Measurements from ENCODE around the gene TBCE. TPM values are rescaled to one million over a fixed set of nuclear protein-coding genes. Genes with fewer than 3 reads are reported as not detected.

Gene TBCE
- total RNA-seq, 1 donor from 2014 or later = 17.2 TPM

GRCh38 chr1:235341334-235341733 lies 25.9 kb upstream of the TBCE start:
- intact Hi-C loops (cut with micrococcal nuclease) = no loop called here
- Histone ChIP-seq H3K9me3 (replicated peaks) (no peaks in the 10 kb centered on the region), H3K27me3 (ENCODE audit: low read depth) (no peaks in the 10 kb centered on the region), H3K4me3 (no peak overlapping the region), H3K4me1 (peaks cover 30% of the 10 kb centered on the region), H3K36me3 (peaks cover 45% of the 10 kb centered on the region), H3K27ac (replicated peaks) (no peak overlapping the region)
- DNase-seq = no peak
- no peak for TF ChIP-seq CTCF (IDR thresholded peaks at IDR 0.05; ENCODE audit: borderline replicate concordance)

GRCh38 chr1:235342039-235342438 lies 25.2 kb upstream of the TBCE start:
- Histone ChIP-seq H3K9me3 (replicated peaks) (no peaks in the 10 kb centered on the region), H3K4me3 (no peak overlapping the region), H3K27me3 (ENCODE audit: low read depth) (no peaks in the 10 kb centered on the region), H3K4me1 (peaks cover 23% of the 10 kb centered on the region), H3K27ac (replicated peaks) (no peak overlapping the region), H3K36me3 (peaks cover 47% of the 10 kb centered on the region)
- no peak for DNase-seq
- intact Hi-C loops (cut with micrococcal nuclease) = no loop called here
- TF ChIP-seq CTCF (IDR thresholded peaks at IDR 0.05; ENCODE audit: borderline replicate concordance) = no peak

GRCh38 chr1:235342471-235342870 lies 24.8 kb upstream of the TBCE start:
- H3K4me1 ChIP-seq = peaks cover 18% of the 10 kb centered on the region

GRCh38 chr1:235343726-235344125 lies 23.5 kb upstream of the TBCE start:
- peaks cover 33% of the 10 kb centered on the region for H3K36me3 ChIP-seq
- no peak overlapping the region for H3K27ac ChIP-seq (replicated peaks)
- no peaks in the 10 kb centered on the region for H3K9me3 ChIP-seq (replicated peaks)
- no peaks in the 10 kb centered on the region for H3K27me3 ChIP-seq (ENCODE audit: low read depth)
- no peak for DNase-seq
- intact Hi-C loops (cut with micrococcal nuclease) = no loop called here
- TF ChIP-seq CTCF (IDR thresholded peaks at IDR 0.05; ENCODE audit: borderline replicate concordance) = no peak
- no peak overlapping the region for H3K4me3 ChIP-seq
- peaks cover 12% of the 10 kb centered on the region for H3K4me1 ChIP-seq

More at GRCh38 chr1:235342471-235342870, 24.8 kb upstream of the TBCE start:
- intact Hi-C loops (cut with micrococcal nuclease) = no loop called here
- H3K27me3 ChIP-seq (ENCODE audit: low read depth) = no peaks in the 10 kb centered on the region
- DNase-seq = no peak
- H3K4me3 ChIP-seq = no peak overlapping the region
- no peak for TF ChIP-seq CTCF (IDR thresholded peaks at IDR 0.05; ENCODE audit: borderline replicate concordance)
- no peak overlapping the region for H3K27ac ChIP-seq (replicated peaks)
- peaks cover 46% of the 10 kb centered on the region for H3K36me3 ChIP-seq
- H3K9me3 ChIP-seq (replicated peaks) = no peaks in the 10 kb centered on the region

- H3K27ac ChIP-seq (replicated peaks) = no peak overlapping the region
- H3K4me3 ChIP-seq = no peak overlapping the region
- intact Hi-C loops (cut with micrococcal nuclease) = no loop called here
- H3K9me3 ChIP-seq (replicated peaks) = no peaks in the 10 kb centered on the region
- DNase-seq = no peak
- no peaks in the 10 kb centered on the region for H3K27me3 ChIP-seq (ENCODE audit: low read depth)
- H3K4me1 ChIP-seq = no peaks in the 10 kb centered on the region
- peaks cover 3% of the 10 kb centered on the region for H3K36me3 ChIP-seq
- TF ChIP-seq CTCF (IDR thresholded peaks at IDR 0.05; ENCODE audit: borderline replicate concordance) = no peak
Observed at GRCh38 chr1:235351441-235351840, 15.8 kb upstream of the TBCE start.

GRCh38 chr1:235351898-235352297 lies 15.3 kb upstream of the TBCE start:
- no peak overlapping the region for H3K4me3 ChIP-seq

More at GRCh38 chr1:235351898-235352297, 15.3 kb upstream of the TBCE start:
- Histone ChIP-seq H3K36me3 (no peaks in the 10 kb centered on the region), H3K9me3 (replicated peaks) (no peaks in the 10 kb centered on the region), H3K4me1 (no peaks in the 10 kb centered on the region), H3K27me3 (ENCODE audit: low read depth) (no peaks in the 10 kb centered on the region), H3K27ac (replicated peaks) (no peak overlapping the region)
- intact Hi-C loops (cut with micrococcal nuclease) = no loop called here
- DNase-seq = no peak
- TF ChIP-seq CTCF (IDR thresholded peaks at IDR 0.05; ENCODE audit: borderline replicate concordance) = no peak
